Measurements from ENCODE around the gene OPHN1.
"Not testable (repeated sequence)": the region's sequence is repeated elsewhere in the genome, so short reads cannot be mapped to it uniquely, and the experiment has no call there.

Gene OPHN1

GRCh38 chrX:68398291-68398690 is 35.0 kb downstream of the OPHN1 start:
- FAIRE-seq = no peak
- no peak for TF ChIP-seq CTCF (IDR thresholded peaks at IDR 0.05; ENCODE audit: insufficient read depth, missing control alignments)

GRCh38 chrX:68396953-68397352 is 36.3 kb downstream of the OPHN1 start:
- DNase-seq (ENCODE audit: insufficient read length, low spot score) (no peak), FAIRE-seq (no peak)

More at GRCh38 chrX:68398291-68398690, 35.0 kb downstream of the OPHN1 start:
- DNase-seq (ENCODE audit: insufficient read length, low spot score) = no peak

GRCh38 chrX:68389419-68389960 is 43.8 kb downstream of the OPHN1 start:
- DNase-seq (ENCODE audit: insufficient read length, low spot score); FAIRE-seq: not testable (repeated sequence)

More at GRCh38 chrX:68396953-68397352, 36.3 kb downstream of the OPHN1 start:
- no peak for TF ChIP-seq CTCF (IDR thresholded peaks at IDR 0.05; ENCODE audit: insufficient read depth, missing control alignments)

DNA sequence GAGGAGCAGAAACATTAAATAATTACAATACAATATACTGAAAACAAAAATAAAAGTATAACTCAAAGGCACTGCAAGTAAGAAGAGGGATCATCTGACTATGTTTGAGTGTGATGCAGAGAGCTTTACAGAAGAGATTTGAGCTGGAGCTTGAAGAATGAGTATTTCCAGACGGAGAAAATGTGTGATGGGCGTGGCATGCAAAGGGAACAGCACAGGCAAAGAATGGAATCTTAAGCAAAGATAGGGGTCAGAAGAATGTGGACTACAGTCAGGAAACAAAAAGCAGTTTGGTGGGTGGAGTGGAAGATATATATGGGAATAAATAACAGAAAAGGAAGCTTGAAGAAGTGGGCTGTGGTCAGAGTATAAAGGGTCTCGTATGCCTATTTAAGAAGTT is 45.5 kb downstream of the OPHN1 start:
- no peak for FAIRE-seq
- DNase-seq (ENCODE audit: insufficient read length, low spot score) = no peak
- TF ChIP-seq CTCF (IDR thresholded peaks at IDR 0.05; ENCODE audit: insufficient read depth, missing control alignments) = no peak

- FAIRE-seq (no peak), DNase-seq (ENCODE audit: insufficient read length, low spot score) (no peak)
Measured at GRCh38 chrX:68383540-68383939, 49.8 kb downstream of the OPHN1 start.

DNA sequence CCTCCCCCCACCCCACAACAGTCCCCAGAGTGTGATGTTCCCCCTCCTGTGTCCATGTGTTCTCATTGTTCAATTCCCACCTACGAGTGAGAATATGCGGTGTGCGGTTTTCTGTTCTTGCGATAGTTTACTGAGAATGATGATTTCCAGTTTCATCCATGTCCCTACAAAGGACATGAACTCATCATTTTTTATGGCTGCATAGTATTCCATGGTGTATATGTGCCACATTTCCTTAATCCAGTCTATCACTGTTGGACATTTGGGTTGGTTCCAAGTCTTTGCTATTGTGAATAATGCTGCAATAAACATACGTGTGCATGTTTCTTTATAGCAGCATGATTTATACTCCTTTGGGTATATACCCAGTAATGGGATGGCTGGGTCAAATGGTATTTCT is 55.7 kb downstream of the OPHN1 start:
- not testable (repeated sequence) for DNase-seq (ENCODE audit: insufficient read length, low spot score); FAIRE-seq

More at GRCh38 chrX:68383540-68383939, 49.8 kb downstream of the OPHN1 start:
- TF ChIP-seq CTCF (IDR thresholded peaks at IDR 0.05; ENCODE audit: insufficient read depth, missing control alignments) = no peak

GRCh38 chrX:68376373-68376772 is 56.9 kb downstream of the OPHN1 start:
- no peak for DNase-seq (ENCODE audit: insufficient read length, low spot score)
- no peak for FAIRE-seq
- no peak for TF ChIP-seq CTCF (IDR thresholded peaks at IDR 0.05; ENCODE audit: insufficient read depth, missing control alignments)

DNA sequence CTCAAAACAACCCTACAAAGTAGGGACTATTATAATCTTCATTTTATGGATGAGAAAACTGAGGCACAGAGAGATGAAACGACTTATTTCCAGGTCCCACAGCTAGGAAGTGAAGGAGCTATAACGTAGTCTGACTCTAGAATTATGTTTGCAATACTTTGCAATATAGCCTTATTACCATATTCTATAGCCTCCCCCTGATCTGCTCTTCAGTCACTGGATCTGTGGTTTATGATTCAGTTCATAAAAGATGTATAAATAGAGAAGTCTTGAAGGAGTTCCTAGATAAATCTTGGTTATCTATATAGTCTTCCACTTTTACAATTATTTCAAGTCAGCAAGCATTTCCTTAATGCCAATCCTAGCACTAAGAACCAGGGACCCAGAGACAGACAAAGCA is 57.5 kb downstream of the OPHN1 start:
- FAIRE-seq (no peak), DNase-seq (ENCODE audit: insufficient read length, low spot score) (no peak)
- no peak for TF ChIP-seq CTCF (IDR thresholded peaks at IDR 0.05; ENCODE audit: insufficient read depth, missing control alignments)
